SW 1271 (cell line): Measurements from ENCODE around the gene PCSK9.

Experiments
- DNase-seq, 2 experiments: peaks; one replicate each; lab custom pipeline; 2025; lab: John Stamatoyannopoulos, UW

PCSK9 gene

DNA sequence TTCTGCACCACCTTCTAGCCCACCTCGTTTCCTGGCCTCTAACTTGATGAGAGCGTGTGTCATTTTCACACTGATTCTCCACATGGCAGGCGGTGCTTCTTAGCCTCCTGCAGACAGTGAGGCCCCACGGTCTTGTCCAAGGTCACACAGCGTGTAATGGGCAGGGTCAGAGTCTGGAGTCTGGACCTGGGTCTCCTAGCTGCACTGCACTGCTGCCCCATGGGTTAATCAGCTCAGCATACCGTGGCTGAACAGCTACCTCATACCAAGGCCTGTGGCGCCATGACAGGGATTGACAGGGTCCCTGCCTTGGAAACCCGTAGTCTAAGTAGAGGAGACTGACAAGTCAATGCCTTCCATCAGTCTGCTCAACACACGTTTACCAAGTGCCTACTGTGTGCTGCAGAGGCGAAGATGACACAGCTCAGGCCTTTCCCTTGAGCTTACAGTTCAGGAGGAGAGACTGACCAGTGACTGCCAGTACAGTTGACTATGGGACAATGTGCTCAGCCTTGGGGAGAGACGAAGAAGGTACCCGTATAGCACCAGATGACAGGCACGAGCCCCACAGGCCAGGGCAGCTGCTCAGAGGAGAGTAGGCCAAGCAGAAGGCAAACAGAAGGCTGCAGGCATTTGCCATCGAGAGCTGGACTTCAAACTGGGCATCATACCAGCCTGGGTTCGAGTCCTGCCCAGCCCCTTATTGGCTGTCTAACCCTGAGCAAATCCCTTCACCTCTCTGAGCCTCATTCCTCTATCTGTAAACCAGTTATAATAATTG, 5.5 kb downstream of the PCSK9 start:
- DNase-seq = no peak

DNA sequence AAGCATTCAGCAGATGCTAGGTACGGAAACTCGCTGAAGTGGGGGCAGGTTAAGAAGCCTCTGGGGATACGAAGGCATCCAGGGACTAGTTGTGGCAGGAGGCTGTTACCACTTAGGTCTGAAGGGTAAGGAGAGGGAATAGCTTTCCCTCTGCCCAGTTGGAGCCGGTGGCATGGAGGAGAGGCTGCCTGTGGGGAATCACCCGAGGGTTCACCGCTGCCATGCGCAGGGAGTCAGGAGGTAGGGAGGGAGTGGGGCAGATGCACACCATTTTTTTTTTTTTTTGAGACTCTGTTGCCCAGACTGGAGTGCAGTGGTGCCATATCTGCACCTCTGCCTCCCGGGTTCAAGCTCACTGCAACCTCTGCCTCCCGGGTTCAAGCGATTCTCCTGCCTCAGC, 6.1 kb downstream of the PCSK9 start:
- DNase-seq = no peak

GRCh38 chr1:55046871-55047270, 7.5 kb downstream of the PCSK9 start:
- no peak for DNase-seq

DNA sequence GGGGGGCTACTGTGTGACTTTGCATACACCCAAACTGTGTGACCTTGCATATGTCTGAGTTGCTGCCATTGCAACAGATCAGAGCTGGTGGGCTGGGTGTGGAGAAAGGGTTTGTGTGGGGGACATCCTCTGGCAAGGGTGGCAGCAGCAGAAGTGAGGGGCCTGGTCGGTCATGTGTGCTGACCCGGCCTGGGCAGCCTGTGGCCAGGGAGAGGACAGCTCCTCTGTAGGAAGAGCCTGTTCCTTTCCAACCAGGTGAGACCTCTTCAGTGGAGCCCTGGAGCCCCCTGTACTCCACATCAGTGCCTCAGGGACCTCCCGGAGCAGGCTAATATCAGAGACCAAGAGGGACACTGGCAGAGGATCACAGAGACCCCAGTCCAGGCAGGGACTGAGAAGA, 8.3 kb downstream of the PCSK9 start:
- DNase-seq = no peak

DNA sequence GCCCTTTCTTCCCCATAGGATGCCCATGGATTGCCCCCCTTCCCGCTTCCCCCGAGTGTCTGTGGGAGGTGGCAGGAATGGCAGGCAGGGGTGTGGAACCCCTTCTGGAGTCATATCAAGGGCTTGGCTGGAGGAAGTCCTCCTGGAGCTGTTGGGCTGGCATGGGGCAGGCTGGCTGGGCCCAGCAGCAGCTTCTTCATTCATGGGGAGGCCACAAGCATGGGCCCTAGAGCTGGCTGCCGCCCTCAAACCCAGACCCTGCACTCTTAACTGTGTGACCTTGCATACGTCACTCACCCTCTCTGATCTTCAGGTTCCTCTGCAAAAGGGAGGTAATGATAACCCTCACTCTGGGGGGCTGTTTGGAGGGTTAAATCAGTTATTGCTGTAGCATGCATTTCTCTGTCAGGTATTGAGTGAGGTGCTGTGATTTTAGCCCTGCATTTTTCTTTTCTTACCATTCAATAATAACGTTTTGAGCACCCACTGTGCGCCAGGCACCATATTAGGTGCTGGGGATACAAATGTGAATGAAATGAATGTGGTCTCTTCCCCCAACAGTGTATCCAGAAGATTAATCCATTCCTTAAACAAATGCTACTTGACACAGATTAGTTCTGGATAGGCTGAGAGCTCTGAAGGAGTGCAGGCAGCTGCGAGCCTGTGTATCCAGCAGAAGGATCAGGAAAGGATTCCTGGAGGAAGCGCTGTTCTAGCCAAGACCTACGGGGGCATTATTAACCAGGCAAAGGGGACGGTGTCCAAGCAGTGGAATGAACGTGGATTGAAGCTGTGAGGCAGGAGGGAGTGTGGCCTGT, 9.3 kb downstream of the PCSK9 start:
- DNase-seq = no peak

DNA sequence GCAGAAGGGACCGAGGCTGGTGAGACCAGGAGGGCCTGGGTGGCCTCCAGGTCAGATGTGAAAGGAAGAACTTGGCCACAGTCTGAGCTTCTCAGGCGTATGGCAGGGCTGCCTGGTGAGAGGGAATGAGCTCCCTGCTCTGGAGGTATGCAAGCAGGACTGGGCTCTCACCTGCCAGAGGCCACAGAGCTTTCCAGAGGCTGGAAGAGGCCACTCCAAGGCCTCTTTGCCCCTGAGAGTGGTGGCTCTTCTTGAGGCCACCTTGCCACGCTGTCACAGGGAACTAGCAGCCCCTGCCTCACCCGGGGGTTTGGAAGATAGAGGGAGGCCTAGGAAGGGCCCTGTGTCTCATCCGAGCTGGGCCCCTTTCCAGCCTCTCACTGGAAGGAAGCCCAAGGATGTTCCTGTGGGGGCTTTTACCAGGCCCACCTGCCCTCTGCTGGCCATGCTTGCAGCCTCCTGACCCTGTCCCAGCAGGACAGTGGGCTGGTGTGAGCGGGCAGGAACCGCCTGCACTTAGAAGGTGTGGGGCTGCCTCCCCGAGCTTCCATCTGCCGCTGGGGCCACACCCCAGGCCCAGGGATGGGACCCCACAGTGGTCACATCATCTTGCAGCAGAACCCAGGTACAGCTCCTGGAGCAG, 10.0 kb downstream of the PCSK9 start:
- no peak for DNase-seq

DNA sequence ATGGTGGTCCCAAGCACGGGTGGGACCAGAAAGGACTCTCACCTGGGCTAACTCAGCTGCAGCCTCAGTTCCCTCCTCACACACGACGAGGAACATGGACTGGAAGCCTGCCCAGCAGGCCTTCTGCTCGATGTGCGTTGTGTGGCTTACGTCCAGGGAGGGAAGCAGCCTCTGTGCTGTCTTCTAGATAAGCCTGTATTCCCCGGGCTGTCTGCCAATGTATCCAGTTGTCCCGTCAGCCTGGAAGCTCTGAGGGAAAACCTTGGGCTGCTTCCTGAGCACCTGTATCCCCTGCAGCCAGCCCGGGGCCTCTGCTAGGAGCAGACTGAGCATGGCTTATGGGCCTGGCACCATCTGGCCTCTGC, 10.5 kb downstream of the PCSK9 start:
- no peak for DNase-seq

DNA sequence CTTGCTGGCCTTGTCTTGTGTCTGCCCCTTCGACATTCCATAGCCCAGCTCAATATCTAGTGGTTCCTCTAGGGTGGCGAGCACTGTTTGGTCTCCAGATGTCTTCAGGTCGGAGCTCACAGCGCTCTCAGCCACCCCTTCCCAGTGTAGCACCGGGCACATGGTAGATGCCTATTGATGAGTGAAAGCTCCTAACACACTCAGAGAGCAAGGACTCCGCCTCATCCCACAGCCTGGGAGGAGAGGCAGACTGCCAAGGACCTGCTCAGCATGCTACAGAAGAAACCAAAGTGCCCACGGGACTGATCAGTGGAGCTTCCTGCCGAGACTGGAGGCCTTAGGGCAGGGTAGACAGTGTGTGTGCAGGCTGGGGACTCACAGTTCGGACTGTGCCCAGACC, 10.9 kb downstream of the PCSK9 start:
- DNase-seq = no peak

DNA sequence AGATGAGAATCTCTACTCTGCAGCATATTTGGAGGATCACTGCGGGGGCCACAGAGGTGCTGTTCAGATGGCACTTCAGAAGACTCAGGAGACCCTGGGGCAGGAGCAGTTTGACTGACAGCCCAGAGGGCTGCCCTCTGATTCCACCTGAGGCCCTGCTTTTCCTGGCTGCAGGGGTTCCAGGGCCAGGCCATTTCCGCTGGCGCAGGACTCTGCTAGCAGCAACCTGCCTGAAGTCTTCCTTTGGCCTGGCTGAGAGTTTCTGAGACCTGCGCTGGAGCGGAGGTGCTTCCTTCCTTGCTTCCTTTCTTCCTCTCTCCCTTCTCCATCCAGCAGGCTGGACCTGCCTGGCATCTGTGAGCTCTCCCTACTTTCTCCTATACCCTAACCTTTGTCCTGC, 11.8 kb downstream of the PCSK9 start:
- no peak for DNase-seq

GRCh38 chr1:55051621-55052020, 12.3 kb downstream of the PCSK9 start:
- no peak for DNase-seq

DNA sequence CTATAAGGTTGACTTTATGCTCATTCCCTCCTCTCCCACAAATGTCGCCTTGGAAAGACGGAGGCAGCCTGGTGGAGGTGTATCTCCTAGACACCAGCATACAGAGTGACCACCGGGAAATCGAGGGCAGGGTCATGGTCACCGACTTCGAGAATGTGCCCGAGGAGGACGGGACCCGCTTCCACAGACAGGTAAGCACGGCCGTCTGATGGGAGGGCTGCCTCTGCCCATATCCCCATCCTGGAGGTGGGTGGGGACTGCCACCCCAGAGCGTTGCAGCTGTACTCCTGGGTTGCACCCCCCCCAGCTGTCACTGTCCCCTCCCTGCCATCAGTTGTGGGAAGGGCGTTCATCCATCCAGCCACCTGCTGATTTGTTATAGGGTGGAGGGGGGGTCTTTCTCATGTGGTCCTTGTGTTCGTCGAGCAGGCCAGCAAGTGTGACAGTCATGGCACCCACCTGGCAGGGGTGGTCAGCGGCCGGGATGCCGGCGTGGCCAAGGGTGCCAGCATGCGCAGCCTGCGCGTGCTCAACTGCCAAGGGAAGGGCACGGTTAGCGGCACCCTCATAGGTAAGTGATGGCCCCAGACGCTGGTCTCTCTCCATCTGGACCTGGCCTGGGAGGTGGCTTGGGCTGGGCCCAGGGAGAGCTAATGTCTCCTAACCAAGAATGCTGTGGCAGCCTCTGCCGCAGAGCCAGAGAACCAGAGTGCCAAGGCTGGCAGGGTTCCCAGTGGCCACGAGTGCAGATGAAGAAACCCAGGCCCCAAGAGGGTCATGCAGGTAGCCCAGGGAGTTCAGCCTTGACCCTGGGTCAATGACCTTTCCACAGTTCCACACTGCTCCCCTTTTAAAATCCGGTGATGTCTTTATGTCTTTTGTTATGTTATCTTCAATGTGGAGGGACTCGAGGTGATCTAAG, 13.1 kb downstream of the PCSK9 start:
- no peak for DNase-seq

GRCh38 chr1:55053265-55053954, 14.1 kb downstream of the PCSK9 start:
- DNase-seq = no peak

- no peak for DNase-seq
These were observed 15.0 kb downstream of the PCSK9 start for GRCh38 chr1:55054396-55054795.

DNA sequence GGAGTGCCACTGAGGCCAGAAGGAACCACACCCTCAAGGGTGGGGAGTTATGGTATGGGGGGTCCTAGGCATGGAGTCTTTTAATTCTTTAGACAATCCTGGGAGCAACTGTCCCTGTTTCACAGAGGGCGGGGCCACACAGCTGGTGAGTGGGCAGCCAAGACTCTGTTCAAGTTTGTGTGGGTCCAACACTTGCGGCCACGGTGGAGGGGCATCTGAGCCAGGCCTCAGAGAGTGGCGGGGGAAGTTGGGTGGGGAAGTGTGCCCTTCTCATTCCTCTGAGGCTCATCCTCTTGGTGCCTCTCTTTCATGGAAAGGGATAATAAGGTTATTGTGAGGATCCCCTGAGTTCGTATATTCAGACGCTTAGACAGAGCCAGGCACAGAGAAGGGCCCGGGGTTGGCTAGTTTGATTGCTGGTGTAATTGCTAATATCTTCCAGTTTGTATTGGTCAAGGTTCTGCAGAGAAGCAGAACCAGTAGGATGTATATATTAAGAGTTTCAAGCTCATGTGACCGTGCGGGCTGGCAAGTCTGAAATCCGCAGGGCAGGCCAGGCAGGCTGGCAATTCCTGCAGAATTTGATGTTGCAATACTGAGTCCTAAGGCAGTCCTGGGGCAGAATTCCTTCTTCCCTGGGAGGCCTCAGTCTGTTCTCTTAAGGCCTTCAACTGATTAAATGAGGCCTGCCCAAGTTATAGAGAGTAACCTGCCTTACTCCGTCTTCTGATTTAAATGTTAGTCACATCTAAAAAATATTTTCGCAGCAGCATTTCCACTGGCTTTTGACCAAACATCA, 15.9 kb downstream of the PCSK9 start:
- DNase-seq = no peak

- DNase-seq = no peak
These were observed 16.7 kb downstream of the PCSK9 start for GRCh38 chr1:55055951-55056631.

DNA sequence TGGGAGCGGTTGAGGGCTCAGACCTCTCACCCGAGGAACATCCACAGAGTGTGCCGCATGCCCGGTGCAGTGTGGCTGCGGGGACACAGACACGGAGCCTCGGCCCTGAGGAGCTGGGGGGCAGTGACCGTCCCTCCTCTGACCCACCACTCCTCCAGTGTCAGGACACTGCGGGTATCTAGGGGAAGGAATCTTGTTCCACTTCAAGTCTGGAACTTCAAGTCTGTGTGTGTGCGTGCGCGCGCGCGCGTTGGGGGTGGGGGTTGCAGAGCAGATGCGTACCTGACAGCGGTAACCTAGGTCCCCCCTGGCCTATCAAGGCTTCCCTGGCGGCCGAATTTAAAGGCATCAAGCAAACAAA, 17.3 kb downstream of the PCSK9 start:
- no peak for DNase-seq

- no peak for DNase-seq
These were observed 18.1 kb downstream of the PCSK9 start for GRCh38 chr1:55057270-55057955.

GRCh38 chr1:55057956-55058298, 18.6 kb downstream of the PCSK9 start:
- no peak for DNase-seq

GRCh38 chr1:55059302-55060132, 20.2 kb downstream of the PCSK9 start:
- no peak for DNase-seq
